H1 (cell line): ENCODE results near the gene MPPED2. TPM values are rescaled to one million over a fixed set of nuclear protein-coding genes. Genes with fewer than 3 reads are reported as not detected.

ENCODE experiments used
- CTCF ChIA-PET: fragments of 300-600 bp; sonication (Branson Sonifier 250); formaldehyde crosslinking; loops from one replicate; lab custom pipeline; 2021; ENCODE audit not compliant: partially characterized antibody; lab: Charles Lee
- POLR2A ChIA-PET: fragments of 300-600 bp; sonication (Branson Sonifier 250); formaldehyde crosslinking; loops from one replicate; lab custom pipeline; 2021; ENCODE audit warnings: inconsistent platforms; ENCODE audit not compliant: partially characterized antibody; lab: Charles Lee
- DNase-seq, 2 experiments: peaks; one replicate each; pipeline versions ENCODE4 v3.0.0 to v3.0.0-alpha.2; 2010 to 2022; ENCODE audit warnings: low spot score in 2 of 2, low read depth in 1 of 2, mixed read lengths in 1 of 2
- FAIRE-seq: peaks from 2 replicates; lab custom pipeline; 2011; peaks lifted over from hg19 to GRCh38; lab: Jason Lieb, UNC
- H2AFZ ChIP-seq: 2 replicates; pipeline ENCODE4 v1.8.1; 2012; ENCODE audit warnings: low read length, inconsistent platforms
- H2AK5ac ChIP-seq: 2 replicates; pipeline ENCODE4 v1.6.1; 2013; ENCODE audit warnings: low read depth, low read length
- H2BK120ac ChIP-seq: replicated peaks from 2 replicates; pipeline ENCODE3; 2013; ENCODE audit warnings: low read depth, low read length, inconsistent platforms
- H2BK12ac ChIP-seq: 2 replicates; pipeline ENCODE4 v1.6.1; 2013; ENCODE audit warnings: low read depth, low read length
- H2BK15ac ChIP-seq: 2 replicates; pipeline ENCODE4 v1.6.1; 2013; ENCODE audit warnings: low read length
- H2BK20ac ChIP-seq: 2 replicates; pipeline ENCODE4 v1.6.1; 2013; ENCODE audit warnings: low read length
- H2BK5ac ChIP-seq: 2 replicates; pipeline ENCODE4 v1.6.1; 2013; ENCODE audit warnings: low read depth, low read length
- H3K14ac ChIP-seq: 2 replicates; pipeline ENCODE4 v1.6.1; 2013; ENCODE audit warnings: inconsistent platforms; ENCODE audit not compliant: insufficient read length
- H3K18ac ChIP-seq: 2 replicates; pipeline ENCODE4 v1.6.1; 2013; ENCODE audit warnings: low read length; ENCODE audit errors: extremely low read depth
- H3K23ac ChIP-seq: 2 replicates; pipeline ENCODE4 v1.6.1; 2013; ENCODE audit warnings: inconsistent platforms; ENCODE audit not compliant: insufficient read length
- H3K23me2 ChIP-seq: 2 replicates; pipeline ENCODE4 v1.6.1; 2013; ENCODE audit warnings: low read depth, low read length
- H3K27ac ChIP-seq: 2 replicates; pipeline ENCODE4 v1.6.1; 2011; ENCODE audit warnings: low read depth, low read length, inconsistent platforms
- H3K27me3 ChIP-seq, 4 experiments: replicated peaks in 1 of 4; 1 replicate in 1 of 4; 2 replicates in 3 of 4; pipeline versions ENCODE4 v1.6.1 to v1.8.1; 2011 to 2013; ENCODE audit warnings: low read length in 3 of 4, mild to moderate bottlenecking in 3 of 4, inconsistent platforms in 2 of 4, mixed read lengths in 2 of 4, moderate library complexity in 1 of 4; ENCODE audit not compliant: control insufficient read depth in 3 of 4, insufficient read depth in 3 of 4; ENCODE audit errors: extremely low read depth in 1 of 4
- H3K36me3 ChIP-seq, 4 experiments: 2 replicates each; pipeline versions ENCODE4 v1.6.1 to v1.8.1; 2011 to 2013; ENCODE audit warnings: mild to moderate bottlenecking in 4 of 4, low read length in 3 of 4, moderate library complexity in 2 of 4, control low read depth in 1 of 4, inconsistent platforms in 1 of 4; ENCODE audit not compliant: insufficient read depth in 4 of 4, control insufficient read depth in 2 of 4
- H3K4ac ChIP-seq: replicated peaks from 2 replicates; pipeline ENCODE3; 2013; ENCODE audit warnings: low read length, low read depth, mixed read lengths, inconsistent platforms; ENCODE audit not compliant: insufficient read length
- H3K4me1 ChIP-seq, 4 experiments: replicated peaks in 1 of 4; 1 replicate in 1 of 4; 2 replicates in 3 of 4; pipeline versions ENCODE4 v1.6.1 to v1.8.1; 2011 to 2013; ENCODE audit warnings: low read length in 3 of 4, inconsistent platforms in 2 of 4, mixed read lengths in 1 of 4; ENCODE audit not compliant: insufficient read depth in 4 of 4, control insufficient read depth in 3 of 4
- H3K4me2 ChIP-seq, 2 experiments: 2 replicates each; pipeline versions ENCODE4 v1.6.1 to v1.8.1; 2011 to 2013; ENCODE audit warnings: low read depth in 2 of 2, low read length in 2 of 2, control low read depth in 1 of 2, inconsistent platforms in 1 of 2, mild to moderate bottlenecking in 1 of 2; ENCODE audit not compliant: insufficient read depth in 1 of 2
- H3K4me3 ChIP-seq, 4 experiments: fragments of 200-600, 300-600 bp in 1 of 4; sonication (generic), shearing (Covaris generic), sonication (Bioruptor Twin) in 1 of 4; 2 replicates each; pipeline versions ENCODE4 v1.5.1 to v1.8.1; 2011 to 2016; ENCODE audit warnings: low read length in 4 of 4, low read depth in 3 of 4, control low read depth in 2 of 4, inconsistent platforms in 2 of 4, mild to moderate bottlenecking in 2 of 4, mixed read lengths in 1 of 4, moderate library complexity in 1 of 4; ENCODE audit not compliant: insufficient read depth in 2 of 4; ENCODE audit errors: extremely low read depth in 1 of 4
- H3K56ac ChIP-seq: replicated peaks from 2 replicates; pipeline ENCODE3; 2013; ENCODE audit warnings: low read depth, mild to moderate bottlenecking, mixed read lengths, low read length, inconsistent platforms; ENCODE audit not compliant: insufficient read length
- H3K79me1 ChIP-seq: 2 replicates; pipeline ENCODE4 v1.6.1; 2013; ENCODE audit warnings: low read depth, low read length, control low read depth
- H3K79me2 ChIP-seq, 2 experiments: 2 replicates each; pipeline versions ENCODE4 v1.6.1 to v1.8.1; 2012 to 2013; ENCODE audit warnings: low read length in 2 of 2, mild to moderate bottlenecking in 2 of 2, inconsistent platforms in 1 of 2; ENCODE audit not compliant: insufficient read depth in 2 of 2, control insufficient read depth in 1 of 2
- H3K9ac ChIP-seq, 4 experiments: replicated peaks in 1 of 4; 1 replicate in 1 of 4; 2 replicates in 3 of 4; pipeline versions ENCODE4 v1.6.1 to v1.8.1; 2011 to 2013; ENCODE audit warnings: low read depth in 3 of 4, low read length in 3 of 4, control low read depth in 2 of 4, mild to moderate bottlenecking in 2 of 4, moderate library complexity in 2 of 4, inconsistent platforms in 1 of 4; ENCODE audit errors: extremely low read depth in 1 of 4
- H3K9me3 ChIP-seq, 2 experiments: 2 replicates each; pipeline versions ENCODE4 v1.6.1 to v1.8.1; 2012 to 2013; ENCODE audit warnings: mild to moderate bottlenecking in 2 of 2, moderate library complexity in 2 of 2, control low read depth in 1 of 2, inconsistent platforms in 1 of 2, low read depth in 1 of 2, low read length in 1 of 2, mixed read lengths in 1 of 2; ENCODE audit not compliant: insufficient read depth in 2 of 2
- H4K20me1 ChIP-seq, 2 experiments: replicated peaks in 1 of 2; 2 replicates each; pipeline versions ENCODE3 to v1.8.1; 2011 to 2013; ENCODE audit warnings: inconsistent platforms in 2 of 2, low read length in 2 of 2, mild to moderate bottlenecking in 1 of 2; ENCODE audit not compliant: insufficient read depth in 2 of 2, control insufficient read depth in 1 of 2
- H4K5ac ChIP-seq: 2 replicates; pipeline ENCODE4 v1.6.1; 2013; ENCODE audit warnings: low read length, low read depth, mixed read lengths, inconsistent platforms; ENCODE audit not compliant: insufficient read length
- H4K8ac ChIP-seq: 2 replicates; pipeline ENCODE4 v1.8.0; 2013; ENCODE audit warnings: mild to moderate bottlenecking, moderate library complexity, low read length, inconsistent platforms; ENCODE audit not compliant: insufficient read depth; ENCODE audit errors: extremely low read depth
- H4K91ac ChIP-seq: replicated peaks from 2 replicates; pipeline ENCODE3; 2013; ENCODE audit warnings: low read length, mixed read lengths, inconsistent platforms; ENCODE audit not compliant: insufficient read length
- ASH2L ChIP-seq: fragments of 200-600, 300-600 bp; sonication (generic); IDR thresholded peaks from one replicate; pipeline ENCODE4 v1.7.1; 2017; ENCODE audit warnings: low read length
- BRCA1 ChIP-seq: IDR thresholded peaks from 2 replicates; pipeline ENCODE4 v1.6.1; 2012; ENCODE audit warnings: low read depth, low read length, improper control_type of control experiment
- CBX5 ChIP-seq: fragments of 300-800, 300-1000 bp; sonication (generic); IDR thresholded peaks from 2 replicates; pipeline ENCODE4 v1.7.1; 2016; ENCODE audit warnings: antibody characterized with exemption, low read length, low read depth
- CEBPB ChIP-seq: IDR thresholded peaks from 2 replicates; pipeline ENCODE4 v1.6.1; 2012; ENCODE audit warnings: low read depth, low read length
- CTBP2 ChIP-seq: IDR thresholded peaks from 2 replicates; pipeline ENCODE4 v1.7.0; 2011; ENCODE audit warnings: borderline replicate concordance, mild to moderate bottlenecking, moderate library complexity, mixed read lengths, low read length; ENCODE audit not compliant: insufficient read depth, insufficient read length
- CTCF ChIP-seq, 3 experiments: IDR thresholded peaks; 1 replicate in 2 of 3; 2 replicates in 1 of 3; pipeline versions ENCODE4 v1.5.1 to v1.6.1; 2011; ENCODE audit warnings: low read length in 3 of 3, mild to moderate bottlenecking in 3 of 3, inconsistent platforms in 2 of 3, low read depth in 1 of 3, moderate library complexity in 1 of 3; ENCODE audit not compliant: insufficient read depth in 1 of 3; ENCODE audit errors: control extremely low read depth in 1 of 3
- HDAC2 ChIP-seq, 2 experiments: fragments of 300-600 bp in 1 of 2; sonication (generic) in 1 of 2; IDR thresholded peaks; 2 replicates each; pipeline ENCODE4 v1.6.1; 2011 to 2012; ENCODE audit warnings: low read depth in 2 of 2, low read length in 2 of 2, mild to moderate bottlenecking in 2 of 2, moderate library complexity in 2 of 2, borderline replicate concordance in 1 of 2, inconsistent platforms in 1 of 2
- PHF8 ChIP-seq: fragments of 200-600 bp; sonication (generic); conservative IDR thresholded peaks from 2 replicates; pipeline ENCODE4 v1.7.1; 2012; ENCODE audit warnings: low read depth, mild to moderate bottlenecking, inconsistent platforms, low read length, moderate library complexity
- POLR2A ChIP-seq, 2 experiments: IDR thresholded peaks; 1 replicate in 1 of 2; 2 replicates in 1 of 2; pipeline ENCODE4 v1.6.1; 2011; ENCODE audit warnings: low read depth in 2 of 2, low read length in 2 of 2, mild to moderate bottlenecking in 2 of 2; ENCODE audit errors: control extremely low read depth in 1 of 2
- RAD21 ChIP-seq, 2 experiments: IDR thresholded peaks in 1 of 2; conservative IDR thresholded peaks in 1 of 2; 2 replicates each; pipeline ENCODE4 v1.6.1; 2011; ENCODE audit warnings: low read depth in 2 of 2, low read length in 2 of 2, improper control_type of control experiment in 1 of 2, inconsistent platforms in 1 of 2, mild to moderate bottlenecking in 1 of 2, moderate library complexity in 1 of 2
- TAF7 ChIP-seq: optimal IDR thresholded peaks from 2 replicates; pipeline ENCODE3; 2011; ENCODE audit warnings: low read depth, mild to moderate bottlenecking, inconsistent platforms, low read length, moderate library complexity, borderline replicate concordance
- WGBS, 2 experiments: shearing (Covaris generic) in 1 of 2; methylation state at CpG; one replicate each; pipeline versions ENCODE4 v1.1.6 to v1.1.7; 2013 to 2015; ENCODE audit warnings: low lambda C conversion rate in 2 of 2, mixed read lengths in 2 of 2, inconsistent platforms in 1 of 2, low coverage in 1 of 2, missing lambda C conversion rate in 1 of 2; ENCODE audit not compliant: insufficient replicate concordance in 2 of 2, insufficient coverage in 1 of 2, insufficient read length in 1 of 2; ENCODE audit errors: extremely low coverage in 1 of 2, missing lambda C conversion rate in 1 of 2; 5-methylcytosine and 5-hydroxymethylcytosine counted together
- polyA plus RNA-seq, 7 experiments: library from polyadenylated mRNA; depleted of rRNA in 3 of 7; stranded (reverse) in 5 of 7; unstranded in 2 of 7; fragments of >200 nt in 5 of 7; fragments of 200-250 nt in 2 of 7; gene quantifications; 1 replicate in 5 of 7; 2 replicates in 1 of 7; 4 replicates in 1 of 7; pipeline versions ENCODE4 v1.2.1 to v1.2.3, GENCODE V29; 2011 to 2013; ENCODE audit warnings: missing spikeins in 2 of 7, mixed read lengths in 2 of 7
- total RNA-seq: library from RNA; stranded (reverse); fragmentation: NEBNext Ultra II Directional; extraction: Animal tissue kit (Norgen Biotek cat#: 25700); gene quantifications from 2 replicates; pipeline ENCODE4 v1.2.1, GENCODE V29; 2021

Gene MPPED2
- total and polyA plus RNA-seq, 2 of the 8 experiments (the other 6 are each of a cell fraction or from before 2014, with no cell fraction given), result 1.3 to 3.5 TPM

DNA sequence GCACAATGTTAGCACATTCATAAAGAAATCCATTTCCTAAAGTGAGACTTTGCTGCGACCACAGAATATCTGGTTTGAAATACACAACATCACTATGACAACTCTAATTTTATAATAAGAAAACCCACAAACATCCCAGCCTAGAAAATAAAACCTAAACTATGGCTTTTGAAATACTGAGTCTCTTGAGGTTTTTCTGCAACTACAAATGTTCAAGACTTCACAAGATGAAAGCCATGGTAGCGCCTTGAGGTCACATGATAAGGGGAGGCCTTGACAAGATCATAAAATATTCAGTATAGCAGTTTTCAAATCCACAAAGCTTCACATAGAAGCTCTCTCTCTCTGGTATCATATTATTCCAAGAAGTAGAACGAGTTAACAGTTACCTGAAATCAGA lies 126.8 kb downstream of the MPPED2 start:
- Histone ChIP-seq H3K23me2 (no peaks in the 10 kb centered on the region), H2BK20ac (no peak overlapping the region), H4K8ac (no peak overlapping the region), H3K27me3 (peaks cover 0 to 1% (median 0%) of the 10 kb centered on the region in 4 experiments; a peak in 3 of 7 replicates), H2AK5ac (no peak overlapping the region), H3K18ac (no peak overlapping the region), H4K91ac (no peak overlapping the region), H3K56ac (no peak overlapping the region), H3K4me1 (peaks cover 2 to 18% (median 9%) of the 10 kb centered on the region in 4 experiments; a peak in 4 of 7 replicates), H3K14ac (no peak overlapping the region), H4K5ac (no peak overlapping the region), H2BK5ac (no peak overlapping the region), H3K4me3 (no peak overlapping the region), H3K9ac (no peak overlapping the region), H3K36me3 (no peaks in the 10 kb centered on the region), H3K4ac (no peak overlapping the region), H3K9me3 (no peaks in the 10 kb centered on the region), H3K27ac (no peak overlapping the region), H3K23ac (no peak overlapping the region), H3K4me2 (no peak overlapping the region), H3K79me2 (no peaks in the 10 kb centered on the region), H3K79me1 (no peaks in the 10 kb centered on the region; the same call in 1 of the 2 replicates), H2BK12ac (no peak overlapping the region), H2AFZ (no peak overlapping the region), H2BK120ac (no peak overlapping the region), H4K20me1 (no peaks in the 10 kb centered on the region), H2BK15ac (no peak overlapping the region)
- FAIRE-seq, result no peak
- DNase-seq, result no peak
- ChIA-PET POLR2A (no interaction called here), CTCF (interaction anchor here (0.9 kb wide), 1 partner anchor 44 kb away, joined by 3 read pairs; no protein-coding TSS in a partner anchor)
- 88% methylated on average over 3 of the region's 3 CpGs; no CpG with 5 or more reads in 1 of the 2 experiments for WGBS, 2 experiments
- no peak for TF ChIP-seq BRCA1
- TF ChIP-seq CEBPB, result no peak
- TF ChIP-seq CBX5, result no peak
- TF ChIP-seq RAD21 (IDR thresholded peaks at IDR 0.05 in 1 of 2, conservative IDR thresholded peaks at IDR 0.05 in 1 of 2; ENCODE audit: low read depth in 2 of 2, low read length in 2 of 2), result no peak
- TF ChIP-seq PHF8, result no peak
- TF ChIP-seq HDAC2 (IDR thresholded peaks at IDR 0.05; ENCODE audit: borderline replicate concordance in 1 of 2, low read depth in 2 of 2, low read length in 2 of 2), result no peak
- TF ChIP-seq ASH2L, result no peak
- TF ChIP-seq TAF7, result no peak
- TF ChIP-seq POLR2A (IDR thresholded peaks at IDR 0.05; ENCODE audit: control extremely low read depth in 1 of 2, low read depth in 2 of 2, low read length in 2 of 2), result no peak
- TF ChIP-seq CTBP2, result no peak
- no peak for TF ChIP-seq CTCF (IDR thresholded peaks at IDR 0.05; ENCODE audit: control extremely low read depth in 1 of 3, insufficient read depth in 1 of 3, low read depth in 1 of 3, low read length in 3 of 3)
